GM10266 (cell line): Measurements from ENCODE around the gene GSDMA.
A peak's percentile ranks its signal among the peaks of the same experiment; 100 is the strongest.

Experiments
- DNase-seq: peaks from one replicate; pipeline ENCODE4 v3.0.0; 2012; ENCODE audit errors: extremely low spot score
- TF ChIP-seq, protein P1 (sequence below): IDR thresholded peaks from 2 replicates; pipeline ENCODE4 v1.5.1; 2012; ENCODE audit warnings: mild to moderate bottlenecking, low read depth; ENCODE audit not compliant: control insufficient read depth, insufficient read depth; ENCODE audit errors: missing control alignments

The GSDMA gene

DNA sequence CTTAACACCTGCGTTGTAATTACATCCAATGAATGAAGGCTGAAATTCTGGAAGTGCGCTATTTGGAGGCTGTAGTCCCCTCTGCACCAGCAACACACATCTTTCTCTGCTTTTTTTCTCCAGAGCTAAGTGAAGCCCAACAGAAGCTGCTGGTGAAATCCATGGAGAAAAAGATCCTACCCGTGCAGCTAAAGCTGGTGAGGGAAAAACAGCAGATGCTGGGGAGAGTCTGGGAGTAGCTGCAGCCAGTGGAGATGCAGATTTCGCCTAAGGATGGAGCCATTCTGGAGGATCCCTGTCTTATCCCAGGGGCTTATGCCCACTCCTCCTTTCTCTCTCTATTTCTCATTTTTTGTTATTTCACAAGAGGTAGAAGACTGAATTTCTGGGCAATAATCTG lies 13.0 kb downstream of the GSDMA start:
- no peak for DNase-seq
- TF ChIP-seq, protein P1, sequence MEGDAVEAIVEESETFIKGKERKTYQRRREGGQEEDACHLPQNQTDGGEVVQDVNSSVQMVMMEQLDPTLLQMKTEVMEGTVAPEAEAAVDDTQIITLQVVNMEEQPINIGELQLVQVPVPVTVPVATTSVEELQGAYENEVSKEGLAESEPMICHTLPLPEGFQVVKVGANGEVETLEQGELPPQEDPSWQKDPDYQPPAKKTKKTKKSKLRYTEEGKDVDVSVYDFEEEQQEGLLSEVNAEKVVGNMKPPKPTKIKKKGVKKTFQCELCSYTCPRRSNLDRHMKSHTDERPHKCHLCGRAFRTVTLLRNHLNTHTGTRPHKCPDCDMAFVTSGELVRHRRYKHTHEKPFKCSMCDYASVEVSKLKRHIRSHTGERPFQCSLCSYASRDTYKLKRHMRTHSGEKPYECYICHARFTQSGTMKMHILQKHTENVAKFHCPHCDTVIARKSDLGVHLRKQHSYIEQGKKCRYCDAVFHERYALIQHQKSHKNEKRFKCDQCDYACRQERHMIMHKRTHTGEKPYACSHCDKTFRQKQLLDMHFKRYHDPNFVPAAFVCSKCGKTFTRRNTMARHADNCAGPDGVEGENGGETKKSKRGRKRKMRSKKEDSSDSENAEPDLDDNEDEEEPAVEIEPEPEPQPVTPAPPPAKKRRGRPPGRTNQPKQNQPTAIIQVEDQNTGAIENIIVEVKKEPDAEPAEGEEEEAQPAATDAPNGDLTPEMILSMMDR = no peak

DNA sequence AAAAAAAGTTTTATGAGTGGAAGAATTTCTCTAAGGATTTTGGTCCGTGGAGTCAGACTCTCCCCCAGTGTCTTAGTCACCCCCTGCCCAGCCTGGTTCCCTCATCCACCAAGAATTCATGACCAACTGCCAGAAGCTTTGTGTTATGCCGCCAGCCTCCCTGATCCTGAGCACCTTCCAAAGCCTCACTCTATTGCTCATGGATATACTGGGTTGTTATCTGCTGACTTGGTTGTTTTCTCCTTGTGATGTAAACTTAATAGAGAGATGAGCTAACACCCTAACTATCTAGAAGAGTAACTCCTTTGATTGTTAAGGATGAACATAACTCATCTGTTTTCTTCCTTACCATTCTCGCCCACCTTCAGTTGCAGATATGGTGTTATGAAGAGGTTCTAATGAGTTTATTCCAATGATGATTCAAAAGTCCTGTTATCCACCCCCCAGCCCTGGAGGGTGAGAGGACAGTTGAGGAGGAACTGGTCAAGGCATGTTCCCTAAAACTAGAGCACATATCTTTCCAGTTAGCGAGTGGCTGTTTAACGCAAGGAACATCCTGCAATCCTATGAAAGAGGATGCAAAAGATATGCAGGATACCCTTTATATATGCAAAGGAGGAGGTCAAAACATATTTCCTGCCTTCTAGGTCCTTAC lies 16.3 kb downstream of the GSDMA start:
- TF ChIP-seq, protein P1 = no peak
- no peak for DNase-seq

DNA sequence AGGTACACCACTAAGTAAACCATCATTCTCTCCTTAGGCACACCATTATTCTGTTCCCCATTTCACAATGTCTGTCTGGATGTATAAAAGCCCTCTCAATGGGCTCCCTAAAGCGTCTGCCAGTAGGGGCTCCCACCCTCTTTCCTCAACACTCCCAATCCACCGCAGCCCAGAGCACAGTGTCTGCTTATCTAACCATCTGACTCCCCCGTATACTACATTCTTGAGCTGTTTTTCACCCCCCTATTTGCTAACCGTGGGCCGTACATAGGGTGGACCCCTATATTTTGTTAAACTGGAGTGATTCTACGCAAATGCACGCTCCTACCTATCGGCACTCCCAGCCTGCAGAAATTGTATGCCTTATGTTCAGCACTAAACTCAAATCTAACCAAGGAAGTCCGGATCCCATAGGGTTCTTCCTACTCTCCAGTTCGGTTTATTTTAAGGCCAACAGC lies 17.1 kb downstream of the GSDMA start:
- TF ChIP-seq, protein P1 = no peak
- no peak for DNase-seq

DNA sequence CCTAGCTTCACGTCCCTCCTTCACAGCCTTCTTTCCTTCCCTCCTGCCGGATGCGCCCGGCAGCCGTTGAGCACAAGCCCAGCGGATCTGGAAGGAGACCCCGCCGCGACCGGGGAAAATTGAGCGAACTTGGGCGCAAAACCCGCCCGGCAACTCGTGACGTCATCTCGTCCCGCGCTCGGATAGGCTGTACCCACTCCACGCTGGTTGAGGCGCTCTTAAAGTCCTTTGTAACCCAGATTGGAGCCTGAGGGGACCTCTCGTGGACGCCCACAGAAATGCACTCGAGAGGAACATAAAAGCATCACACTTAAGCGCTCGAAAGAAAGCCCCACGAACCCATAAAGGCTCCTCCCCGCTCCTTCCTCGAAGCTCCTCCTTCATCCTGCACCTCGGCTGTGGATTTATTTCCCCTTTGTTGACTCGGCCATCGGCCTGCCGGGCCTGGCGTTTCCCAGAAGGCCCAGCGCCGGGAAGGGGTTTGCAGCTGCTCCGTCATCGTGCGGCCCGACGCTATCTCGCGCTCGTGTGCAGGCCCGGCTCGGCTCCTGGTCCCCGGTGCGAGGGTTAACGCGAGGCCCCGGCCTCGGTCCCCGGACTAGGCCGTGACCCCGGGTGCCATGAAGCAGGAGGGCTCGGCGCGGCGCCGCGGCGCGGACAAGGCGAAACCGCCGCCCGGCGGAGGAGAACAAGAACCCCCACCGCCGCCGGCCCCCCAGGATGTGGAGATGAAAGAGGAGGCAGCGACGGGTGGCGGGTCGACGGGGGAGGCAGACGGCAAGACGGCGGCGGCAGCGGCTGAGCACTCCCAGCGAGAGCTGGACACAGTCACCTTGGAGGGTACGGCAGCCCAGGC lies 17.8 kb downstream of the GSDMA start, which contains the start of gene PSMD3:
PSMD3 (plus strand) TSS at position 457 of the 856 bp plus-strand sequence; CDS start at position 621, 164 bp downstream.
- peak; percentile 95 for DNase-seq
- TF ChIP-seq, protein P1 = peak; percentile 76

DNA sequence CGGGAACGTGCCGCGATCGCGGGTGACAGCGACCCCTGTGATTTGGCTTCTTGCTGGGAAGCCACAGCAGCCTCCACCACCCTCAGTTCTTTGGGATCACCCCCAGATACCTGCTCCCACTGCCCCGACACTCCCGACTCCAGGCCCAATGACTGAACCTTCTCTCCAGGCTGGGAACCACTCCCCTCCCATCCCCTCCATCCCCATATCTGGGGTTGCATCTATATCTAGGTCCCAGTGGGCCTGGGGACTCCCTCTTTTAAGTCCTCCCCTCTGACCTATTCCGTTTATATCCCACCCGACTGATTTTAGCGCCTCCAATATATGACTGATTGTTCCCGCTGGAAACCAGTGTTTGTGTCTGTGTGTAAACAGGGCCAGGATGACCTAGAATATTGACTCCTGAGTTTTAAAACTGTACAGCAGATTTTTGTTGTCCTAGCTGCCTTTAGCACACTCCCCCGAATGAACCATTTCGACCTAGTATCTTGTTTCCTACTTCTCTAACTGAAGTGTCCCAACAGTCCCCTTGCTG lies 18.5 kb downstream of the GSDMA start:
- TF ChIP-seq, protein P1 = no peak
- DNase-seq = no peak

DNA sequence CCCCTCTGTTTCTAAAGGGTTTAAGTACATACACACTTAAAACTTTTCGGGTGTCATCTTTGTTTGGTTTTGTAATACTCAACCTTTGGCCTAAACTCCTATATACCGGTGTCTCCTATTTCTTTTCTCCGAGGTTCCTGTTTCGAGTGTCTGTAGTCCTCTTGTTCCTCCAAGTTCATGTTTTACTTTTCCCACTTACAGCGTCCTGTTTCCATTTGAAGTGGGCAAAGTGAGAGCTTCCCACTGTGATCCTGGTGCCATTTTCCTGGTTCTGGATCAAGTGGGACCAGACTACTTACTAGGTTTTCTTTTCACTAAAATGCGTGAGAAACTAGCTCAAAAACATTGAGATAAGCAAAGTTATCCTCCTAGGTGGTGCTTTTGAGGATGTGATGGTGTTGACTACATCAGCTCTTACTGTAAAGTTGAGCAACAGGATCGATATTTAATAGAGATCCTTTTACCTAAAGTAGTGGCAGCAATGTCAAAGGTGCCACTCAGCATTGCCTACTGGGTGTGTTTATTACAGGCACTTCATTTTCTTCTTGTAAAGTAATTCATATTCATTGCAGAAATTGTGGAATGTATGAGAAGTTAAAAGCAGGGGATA lies 19.1 kb downstream of the GSDMA start:
- no peak for DNase-seq
- TF ChIP-seq, protein P1 = no peak
